HTERT RPE-1 (cell line): ENCODE results near the gene TASP1.

Experiments used
- in situ Hi-C: fragments of 300-500 bp; cut with MboI; formaldehyde crosslinking; loops from 4 replicates; pipeline ENCODE4 v1.14.3; 2020; ENCODE audit warnings: low sequenced_read_pairs

TASP1 gene

GRCh38 chr20:13355941-13356486, 282.7 kb downstream of the TASP1 start:
- in situ Hi-C loops: no loop called here

DNA sequence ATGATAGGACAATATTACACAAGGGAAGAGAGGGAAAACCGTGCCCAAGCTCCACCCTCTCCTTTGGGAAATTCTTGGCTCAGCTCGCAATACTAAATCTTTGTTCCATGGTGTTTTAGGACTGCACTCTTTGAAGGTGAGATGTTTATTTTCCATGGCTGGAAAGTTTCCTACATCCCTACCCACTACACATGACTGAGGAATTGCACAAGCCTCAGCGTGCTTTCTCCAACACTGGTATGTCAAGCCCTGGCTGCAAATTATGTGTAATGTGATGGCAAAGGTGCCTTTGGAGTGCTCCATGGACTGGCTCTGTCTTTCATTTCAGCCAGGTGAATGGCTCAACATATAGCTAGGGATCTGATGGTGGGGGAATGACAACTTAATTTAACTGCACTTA, 283.3 kb downstream of the TASP1 start:
- in situ Hi-C loops: no loop called here

DNA sequence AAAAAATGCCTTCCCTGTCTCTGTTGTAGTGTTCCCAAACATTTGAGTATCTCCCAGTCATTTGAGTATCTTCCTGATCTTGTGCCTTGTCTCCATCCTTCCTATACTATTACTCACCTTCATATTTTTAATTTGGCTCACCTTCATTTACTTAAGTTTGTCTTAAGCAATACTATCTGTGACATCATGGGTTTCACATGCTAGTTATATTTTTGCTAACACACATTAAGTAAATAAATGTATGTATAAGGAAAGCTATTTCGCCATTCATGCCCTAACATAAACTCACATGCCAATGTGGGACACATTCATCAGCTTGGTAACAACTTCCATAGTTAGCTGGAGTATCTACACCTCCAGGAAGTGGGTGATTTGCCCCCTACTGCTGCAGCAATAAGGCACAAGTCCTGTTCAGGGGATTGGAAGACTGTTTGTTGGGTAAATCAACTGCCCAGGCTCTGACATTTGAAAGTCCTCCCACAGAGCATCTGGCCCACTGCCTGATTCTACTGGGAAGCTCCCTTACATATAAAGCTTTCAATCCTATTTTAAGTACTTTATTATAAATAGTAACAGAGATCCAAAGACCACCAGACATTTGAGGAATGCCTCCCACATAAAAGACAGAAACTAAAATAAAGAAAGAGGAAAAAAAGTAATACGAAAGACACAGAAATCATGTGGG, 285.3 kb downstream of the TASP1 start:
- in situ Hi-C loops: no loop called here

DNA sequence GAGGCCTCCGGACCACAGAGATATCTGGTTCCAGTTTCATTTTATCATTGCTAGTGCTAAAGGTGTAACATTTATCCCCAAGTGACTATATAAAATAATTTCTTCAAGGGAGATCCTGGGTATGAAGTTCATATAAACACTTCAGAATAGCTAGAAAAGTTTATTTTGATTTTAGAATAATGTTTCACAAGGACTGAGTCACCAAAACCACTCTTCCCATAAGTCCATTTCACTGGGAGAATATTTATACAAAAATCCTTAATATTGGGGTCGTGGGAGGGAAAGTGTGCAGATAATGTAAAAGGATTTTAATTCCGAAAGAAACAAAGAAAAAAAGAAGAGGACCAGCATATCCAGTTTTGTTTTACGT, 289.5 kb downstream of the TASP1 start:
- in situ Hi-C loops: no loop called here

GRCh38 chr20:13348311-13349234, 290.2 kb downstream of the TASP1 start:
- in situ Hi-C loops: no loop called here

- in situ Hi-C loops: no loop called here
Measured at GRCh38 chr20:13344671-13345070, 294.1 kb downstream of the TASP1 start.

- in situ Hi-C loops: no loop called here
Measured at GRCh38 chr20:13342469-13343242, 296.1 kb downstream of the TASP1 start.

GRCh38 chr20:13341737-13342393, 296.9 kb downstream of the TASP1 start:
- in situ Hi-C loops: no loop called here

GRCh38 chr20:13340088-13340487, 298.6 kb downstream of the TASP1 start:
- in situ Hi-C loops: no loop called here
